Neuronal stem cell (in vitro differentiated cells): Measurements from ENCODE around the gene GPR141.

Experiments used
- DNase-seq: peaks from one replicate; pipeline ENCODE4 v3.0.0-alpha.2; 2013; ENCODE audit warnings: low spot score
- H2AFZ ChIP-seq: one replicate; pipeline ENCODE4 v1.6.1; 2013; ENCODE audit warnings: mild to moderate bottlenecking, low read length, inconsistent platforms
- H2AK5ac ChIP-seq: 2 replicates; pipeline ENCODE4 v1.6.1; 2013; ENCODE audit warnings: low read depth, mild to moderate bottlenecking, inconsistent platforms, low read length, moderate library complexity, mixed read lengths
- H2BK120ac ChIP-seq: 2 replicates; pipeline ENCODE4 v1.6.1; 2013; ENCODE audit warnings: low read depth, mild to moderate bottlenecking, inconsistent platforms, low read length, moderate library complexity, mixed read lengths
- H2BK12ac ChIP-seq: one replicate; pipeline ENCODE4 v1.6.1; 2013; ENCODE audit warnings: low read length, inconsistent platforms
- H2BK15ac ChIP-seq: 2 replicates; pipeline ENCODE4 v1.6.1; 2013; ENCODE audit warnings: mild to moderate bottlenecking, low read length, inconsistent platforms, mixed read lengths
- H2BK5ac ChIP-seq: one replicate; pipeline ENCODE4 v1.6.1; 2013; ENCODE audit warnings: inconsistent platforms, mild to moderate bottlenecking, low read length, moderate library complexity
- H3K14ac ChIP-seq: one replicate; pipeline ENCODE4 v1.6.1; 2013; ENCODE audit warnings: low read length, inconsistent platforms
- H3K18ac ChIP-seq: 2 replicates; pipeline ENCODE4 v1.6.1; 2013; ENCODE audit warnings: low read length, inconsistent platforms
- H3K23ac ChIP-seq: 2 replicates; pipeline ENCODE4 v1.6.1; 2013; ENCODE audit warnings: low read depth, mild to moderate bottlenecking, mixed read lengths, low read length, inconsistent platforms; ENCODE audit not compliant: poor library complexity
- H3K27ac ChIP-seq: replicated peaks from 3 replicates; pipeline ENCODE4 v1.5.1; 2013; ENCODE audit warnings: low read length, inconsistent platforms
- H3K27me3 ChIP-seq, 3 experiments: 2 replicates each; pipeline ENCODE4 v1.6.1; 2013; ENCODE audit warnings: low read length in 3 of 3, mild to moderate bottlenecking in 2 of 3, inconsistent platforms in 1 of 3, low read depth in 1 of 3, mixed read lengths in 1 of 3, moderate library complexity in 1 of 3; ENCODE audit not compliant: control insufficient read depth in 3 of 3, insufficient read depth in 3 of 3
- H3K36me3 ChIP-seq, 2 donors: replicated peaks in 1 of 2; 2 replicates each; pipeline ENCODE4 v1.6.1; 2013; ENCODE audit warnings: low read length in 2 of 2; ENCODE audit not compliant: control insufficient read depth in 2 of 2, insufficient read depth in 2 of 2
- H3K4ac ChIP-seq: 2 replicates; pipeline ENCODE4 v1.6.1; 2013; ENCODE audit warnings: inconsistent platforms, mild to moderate bottlenecking, low read length, moderate library complexity
- H3K4me1 ChIP-seq, 2 donors: 1 replicate in 1 of 2; 2 replicates in 1 of 2; pipeline ENCODE4 v1.6.1; 2013; ENCODE audit warnings: low read length in 2 of 2, low read depth in 1 of 2; ENCODE audit not compliant: control insufficient read depth in 2 of 2, insufficient read depth in 1 of 2
- H3K4me2 ChIP-seq: one replicate; pipeline ENCODE4 v1.6.1; 2013; ENCODE audit warnings: mild to moderate bottlenecking, low read length, inconsistent platforms; ENCODE audit not compliant: insufficient read depth, poor library complexity, severe bottlenecking
- H3K4me3 ChIP-seq, 2 donors: 2 replicates each; pipeline ENCODE4 v1.5.1; 2013; ENCODE audit warnings: low read length in 2 of 2, mild to moderate bottlenecking in 2 of 2, inconsistent platforms in 1 of 2, moderate library complexity in 1 of 2
- H3K79me1 ChIP-seq: one replicate; pipeline ENCODE4 v1.6.1; 2013; ENCODE audit warnings: low read depth, mild to moderate bottlenecking, inconsistent platforms, low read length, moderate library complexity
- H3K9ac ChIP-seq: one replicate; pipeline ENCODE4 v1.6.1; 2013; ENCODE audit warnings: mild to moderate bottlenecking, low read depth, low read length, inconsistent platforms; ENCODE audit not compliant: poor library complexity
- H3K9me3 ChIP-seq, 2 donors: replicated peaks in 1 of 2; 2 replicates each; pipeline versions ENCODE3 to v1.6.1; 2013; ENCODE audit warnings: low read length in 2 of 2, mild to moderate bottlenecking in 2 of 2, inconsistent platforms in 1 of 2, low read depth in 1 of 2, mixed read lengths in 1 of 2, moderate library complexity in 1 of 2; ENCODE audit not compliant: control insufficient read depth in 2 of 2, insufficient read depth in 1 of 2
- H4K8ac ChIP-seq: one replicate; pipeline ENCODE4 v1.6.1; 2013; ENCODE audit warnings: low read depth, mild to moderate bottlenecking, inconsistent platforms, low read length, moderate library complexity
- H4K91ac ChIP-seq: one replicate; pipeline ENCODE4 v1.6.1; 2013; ENCODE audit warnings: low read length, low read depth, mild to moderate bottlenecking, inconsistent platforms; ENCODE audit not compliant: poor library complexity
- WGBS, 2 donors: extraction: QIAGEN DNeasy Blood & Tissue Kit; methylation state at CpG; one replicate each; pipeline ENCODE4 v1.1.7; 2013; ENCODE audit warnings: missing lambda C conversion rate in 2 of 2, mixed read lengths in 1 of 2; ENCODE audit not compliant: insufficient read length in 2 of 2, insufficient replicate concordance in 1 of 2; ENCODE audit errors: extremely low coverage in 2 of 2; 5-methylcytosine and 5-hydroxymethylcytosine counted together

Gene GPR141

GRCh38 chr7:37738321-37738720 lies 54.8 kb downstream of the GPR141 start:
- no peak for DNase-seq
- Histone ChIP-seq H3K4me2 (no peak overlapping the region), H2BK5ac (no peak overlapping the region), H2BK15ac (no peak overlapping the region), H3K9ac (no peak overlapping the region), H3K18ac (no peak overlapping the region), H2AFZ (no peak overlapping the region), H3K23ac (no peak overlapping the region), H2AK5ac (no peak overlapping the region), H2BK12ac (no peak overlapping the region), H3K4me1 (no peaks in the 10 kb centered on the region), H3K4me3 (no peak overlapping the region), H3K27ac (no peak overlapping the region), H2BK120ac (no peak overlapping the region), H3K36me3 (no peaks in the 10 kb centered on the region), H3K27me3 (no peaks in the 10 kb centered on the region), H4K8ac (no peak overlapping the region), H4K91ac (no peak overlapping the region), H3K14ac (no peak overlapping the region), H3K4ac (no peak overlapping the region), H3K9me3 (no peaks in the 10 kb centered on the region), H3K79me1 (no peaks in the 10 kb centered on the region)
- WGBS, 2 donors = no CpG with 5 or more reads among the region's 1 CpG

- no peak overlapping the region for H2BK120ac ChIP-seq
- H2BK5ac ChIP-seq = no peak overlapping the region
- no peak overlapping the region for H3K23ac ChIP-seq
- no peaks in the 10 kb centered on the region for H3K27me3 ChIP-seq
- H3K27ac ChIP-seq = no peak overlapping the region
- H4K8ac ChIP-seq = no peak overlapping the region
- no peak overlapping the region for H3K4me2 ChIP-seq
- no peak for DNase-seq
- no CpG with 5 or more reads among the region's 7 CpGs for WGBS, 2 donors
- no peak overlapping the region for H3K18ac ChIP-seq
- no peak overlapping the region for H2BK15ac ChIP-seq
- no peak overlapping the region for H3K4ac ChIP-seq
- no peak overlapping the region for H3K14ac ChIP-seq
- H3K36me3 ChIP-seq = no peaks in the 10 kb centered on the region
- H3K79me1 ChIP-seq = no peaks in the 10 kb centered on the region
- H3K9me3 ChIP-seq = no peaks in the 10 kb centered on the region
- H3K9ac ChIP-seq = no peak overlapping the region
- H4K91ac ChIP-seq = no peak overlapping the region
- no peak overlapping the region for H3K4me3 ChIP-seq
- H2AK5ac ChIP-seq = no peak overlapping the region
- H2BK12ac ChIP-seq = no peak overlapping the region
- no peak overlapping the region for H2AFZ ChIP-seq
- no peaks in the 10 kb centered on the region for H3K4me1 ChIP-seq
Measured at GRCh38 chr7:37740398-37740797, 56.8 kb downstream of the GPR141 start.

GRCh38 chr7:37741776-37742175 lies 58.2 kb downstream of the GPR141 start:
- H2AK5ac ChIP-seq = no peak overlapping the region
- H3K9me3 ChIP-seq = no peaks in the 10 kb centered on the region
- H3K23ac ChIP-seq = no peak overlapping the region
- H3K9ac ChIP-seq = no peak overlapping the region
- H2BK5ac ChIP-seq = no peak overlapping the region
- no peak overlapping the region for H3K4me3 ChIP-seq
- H2AFZ ChIP-seq = no peak overlapping the region
- H3K18ac ChIP-seq = no peak overlapping the region
- no peaks in the 10 kb centered on the region for H3K79me1 ChIP-seq
- no peaks in the 10 kb centered on the region for H3K27me3 ChIP-seq
- H2BK15ac ChIP-seq = no peak overlapping the region
- WGBS, 2 donors = no CpG with 5 or more reads among the region's 2 CpGs
- H4K8ac ChIP-seq = no peak overlapping the region
- H3K27ac ChIP-seq = no peak overlapping the region
- no peaks in the 10 kb centered on the region for H3K36me3 ChIP-seq
- no peaks in the 10 kb centered on the region for H3K4me1 ChIP-seq
- no peak overlapping the region for H3K4ac ChIP-seq
- no peak overlapping the region for H2BK120ac ChIP-seq
- no peak overlapping the region for H3K14ac ChIP-seq
- no peak overlapping the region for H2BK12ac ChIP-seq
- no peak for DNase-seq
- no peak overlapping the region for H4K91ac ChIP-seq
- H3K4me2 ChIP-seq = no peak overlapping the region

- Histone ChIP-seq H3K4me3 (no peak overlapping the region), H3K4me2 (no peak overlapping the region), H4K91ac (no peak overlapping the region), H3K4ac (no peak overlapping the region), H2BK15ac (no peak overlapping the region), H3K9ac (no peak overlapping the region), H2AK5ac (no peak overlapping the region), H3K18ac (no peak overlapping the region), H3K4me1 (no peaks in the 10 kb centered on the region), H3K79me1 (no peaks in the 10 kb centered on the region), H2BK12ac (no peak overlapping the region), H4K8ac (no peak overlapping the region), H2BK120ac (no peak overlapping the region), H3K23ac (no peak overlapping the region), H2AFZ (no peak overlapping the region), H3K9me3 (no peaks in the 10 kb centered on the region), H2BK5ac (no peak overlapping the region), H3K36me3 (no peaks in the 10 kb centered on the region), H3K14ac (no peak overlapping the region), H3K27ac (no peak overlapping the region), H3K27me3 (no peaks in the 10 kb centered on the region)
- no peak for DNase-seq
- no CpG with 5 or more reads among the region's 1 CpG for WGBS, 2 donors
Measured at GRCh38 chr7:37751096-37751495, 67.5 kb downstream of the GPR141 start.
